GM19238 (cell line): ENCODE measurements around the gene ITPR3.
A peak's percentile ranks its signal among the peaks of the same experiment; 100 is the strongest.

Experiments
- DNase-seq: peaks from one replicate; pipeline ENCODE4 v3.0.0; 2011; ENCODE audit warnings: low spot score; ENCODE audit not compliant: insufficient read length

The ITPR3 gene

GRCh38 chr6:33696548-33697518 lies 75.7 kb downstream of the ITPR3 start:
- peak; percentile 48 for DNase-seq

- no peak for DNase-seq
Measured at GRCh38 chr6:33697845-33698244, 76.7 kb downstream of the ITPR3 start.

GRCh38 chr6:33698494-33698893 lies 77.4 kb downstream of the ITPR3 start:
- DNase-seq, result no peak

GRCh38 chr6:33699131-33699530 lies 78.0 kb downstream of the ITPR3 start:
- DNase-seq, result no peak

- no peak for DNase-seq
Measured at GRCh38 chr6:33699739-33700138, 78.6 kb downstream of the ITPR3 start.

- peak; percentile 53 for DNase-seq
Measured at GRCh38 chr6:33700391-33701050, 79.4 kb downstream of the ITPR3 start.

GRCh38 chr6:33702345-33702977 lies 81.3 kb downstream of the ITPR3 start:
- DNase-seq, result peak; percentile 39

GRCh38 chr6:33704215-33705066 lies 83.3 kb downstream of the ITPR3 start:
- DNase-seq, result no peak

- DNase-seq, result no peak
Measured at GRCh38 chr6:33705268-33705885, 84.3 kb downstream of the ITPR3 start.

- DNase-seq, result no peak
Measured at GRCh38 chr6:33705955-33706725, 85.0 kb downstream of the ITPR3 start.

GRCh38 chr6:33707771-33708170 lies 86.6 kb downstream of the ITPR3 start:
- DNase-seq, result no peak

GRCh38 chr6:33708516-33709204 lies 87.5 kb downstream of the ITPR3 start:
- DNase-seq, result no peak

- DNase-seq, result no peak
Measured at GRCh38 chr6:33709605-33710295, 88.6 kb downstream of the ITPR3 start.

GRCh38 chr6:33710296-33711121 lies 89.4 kb downstream of the ITPR3 start:
- DNase-seq, result no peak

- DNase-seq, result peak; percentile 94
Measured at GRCh38 chr6:33711140-33712129, 90.3 kb downstream of the ITPR3 start, which contains the start of gene UQCC2. UQCC2 (minus strand) TSS chr6:33711700; CDS start chr6:33711686, 14 bp downstream.

- DNase-seq, result no peak
Measured at GRCh38 chr6:33712914-33713313, 91.8 kb downstream of the ITPR3 start.
